NCI-H748 (cell line): ENCODE data around the gene DSCAM.

Experiments
- DNase-seq: peaks from one replicate; lab custom pipeline; 2025; ENCODE audit not compliant: unreplicated experiment; lab: John Stamatoyannopoulos, UW

The DSCAM gene

GRCh38 chr21:39966786-39967185, 880.2 kb downstream of the DSCAM start:
- DNase-seq, result no peak

GRCh38 chr21:39965026-39965425, 881.9 kb downstream of the DSCAM start:
- DNase-seq, result no peak

GRCh38 chr21:39961251-39961650, 885.7 kb downstream of the DSCAM start:
- DNase-seq, result no peak
